Measurements from ENCODE around the gene C1QA.

Gene C1QA

DNA sequence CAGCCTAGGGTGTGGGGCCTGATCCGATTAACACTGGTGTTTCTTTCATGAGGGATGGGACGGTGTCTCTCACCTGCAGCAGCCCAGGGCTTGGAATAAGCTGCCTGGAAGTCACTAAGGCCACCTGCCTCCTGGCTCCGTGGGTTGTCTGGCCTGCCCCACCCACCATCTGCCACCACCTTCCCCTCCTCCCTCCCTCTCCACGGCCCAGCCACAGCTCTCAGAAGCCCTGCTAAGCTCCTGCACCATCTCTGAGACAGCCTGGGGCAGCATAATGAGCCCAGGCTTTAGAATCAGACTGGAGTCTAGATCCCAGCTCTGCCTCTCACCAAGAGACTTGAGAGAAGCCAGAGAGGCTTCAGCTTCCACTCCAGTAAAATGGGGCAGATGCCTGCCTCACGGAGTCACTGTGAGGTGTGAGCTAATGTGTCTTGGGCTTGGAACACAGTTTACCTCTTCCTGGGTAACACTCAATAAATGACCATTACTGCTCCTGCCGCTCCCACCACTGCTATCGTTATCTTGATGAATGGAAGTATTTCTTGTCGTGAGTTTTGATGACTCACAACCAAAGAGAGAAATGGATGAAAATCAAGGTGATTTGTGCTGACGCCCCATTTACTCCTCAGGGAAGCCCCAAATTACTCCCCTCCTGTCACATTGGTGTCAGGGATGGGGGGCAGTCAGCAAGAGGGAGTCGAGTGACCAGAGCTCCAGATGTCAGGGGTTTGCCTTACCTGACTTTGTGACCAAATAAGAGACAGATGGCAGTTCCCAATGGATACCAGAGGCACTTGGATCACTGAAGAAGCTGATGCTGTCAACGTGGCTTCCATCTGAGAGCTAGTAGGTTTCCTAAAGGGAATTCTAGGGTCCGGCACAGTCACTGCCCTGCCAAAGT lies 23.5 kb upstream of the C1QA start:
- DNase-seq (ENCODE audit: low spot score): no peak

DNA sequence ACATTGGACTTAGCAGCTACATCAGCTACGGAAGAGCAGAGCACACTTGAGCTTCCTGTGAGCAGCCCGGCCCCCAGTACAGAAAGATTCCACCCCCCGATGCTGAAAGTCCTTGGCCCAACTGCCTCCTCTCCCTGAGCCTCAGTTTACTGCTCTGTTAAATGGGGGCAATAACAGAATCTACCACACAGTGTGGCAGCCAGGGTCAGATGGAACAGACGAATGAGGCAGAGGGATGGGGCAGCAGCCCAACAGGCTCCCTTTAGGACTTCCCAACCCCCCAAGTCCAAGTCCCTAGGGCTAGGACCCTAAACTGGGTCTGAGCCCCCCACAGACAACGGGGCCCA lies 22.9 kb upstream of the C1QA start:
- DNase-seq (ENCODE audit: low spot score): no peak

DNA sequence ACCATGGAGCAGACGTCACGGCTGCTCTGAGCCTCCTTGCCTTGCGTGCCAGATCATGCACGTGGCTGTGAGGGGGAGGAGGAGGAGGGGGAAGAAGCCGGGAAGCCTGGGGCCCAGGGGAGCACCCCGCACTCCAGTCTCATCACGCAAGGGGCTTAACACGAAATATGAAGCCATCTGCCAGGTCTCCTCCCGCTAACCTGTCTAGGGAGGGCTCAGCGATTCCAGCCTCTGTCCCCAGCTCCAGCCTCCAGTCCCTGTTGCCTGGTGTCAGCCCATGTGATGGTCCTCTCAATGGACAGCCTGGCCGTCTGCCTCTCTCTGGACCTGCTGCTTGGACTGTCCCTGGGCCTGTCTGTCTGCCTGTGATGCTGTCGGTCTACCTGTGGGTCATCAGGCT lies 22.5 kb upstream of the C1QA start:
- DNase-seq (ENCODE audit: low spot score): no peak

DNA sequence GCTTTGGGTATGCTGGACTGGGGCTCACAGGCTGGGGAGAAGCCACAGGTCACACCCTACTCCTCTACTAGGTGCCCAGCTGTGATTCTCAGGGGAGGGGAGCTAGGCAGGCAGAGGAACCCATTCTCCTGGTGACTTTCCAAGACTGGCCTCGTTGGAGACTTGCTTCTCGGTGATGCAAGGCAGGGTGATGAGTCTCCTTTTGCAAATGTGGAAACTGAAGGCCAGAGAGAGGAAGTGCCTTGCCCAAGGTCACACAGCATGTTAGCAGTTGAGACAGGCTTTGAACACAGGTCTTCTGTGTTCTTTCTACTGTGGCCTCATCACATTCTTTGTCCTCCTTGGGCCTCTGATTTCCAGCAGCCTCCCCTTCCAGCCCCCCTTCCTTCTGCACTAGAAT lies 20.5 kb upstream of the C1QA start:
- DNase-seq (ENCODE audit: low spot score): no peak

DNA sequence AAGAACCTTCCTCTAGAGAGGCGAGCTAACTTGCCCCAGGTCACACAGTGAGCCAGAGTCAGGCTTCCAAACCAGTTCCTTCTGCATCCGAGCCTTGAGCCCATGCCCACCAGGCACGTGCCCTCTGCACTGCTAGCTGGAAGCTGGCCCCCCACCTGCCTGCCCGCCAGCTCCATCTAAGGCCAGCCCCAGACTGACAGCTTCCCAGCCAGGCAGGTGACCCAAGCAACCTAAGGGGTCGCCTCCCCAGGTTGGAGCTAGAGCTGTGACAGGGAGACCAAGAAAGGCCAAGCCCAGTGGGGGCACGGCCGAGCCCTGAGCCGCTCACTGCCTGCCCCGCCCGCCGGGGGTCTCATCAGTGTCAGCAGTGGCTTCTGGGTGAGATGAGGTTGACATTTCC lies 19.9 kb upstream of the C1QA start:
- no peak for DNase-seq (ENCODE audit: low spot score)

DNA sequence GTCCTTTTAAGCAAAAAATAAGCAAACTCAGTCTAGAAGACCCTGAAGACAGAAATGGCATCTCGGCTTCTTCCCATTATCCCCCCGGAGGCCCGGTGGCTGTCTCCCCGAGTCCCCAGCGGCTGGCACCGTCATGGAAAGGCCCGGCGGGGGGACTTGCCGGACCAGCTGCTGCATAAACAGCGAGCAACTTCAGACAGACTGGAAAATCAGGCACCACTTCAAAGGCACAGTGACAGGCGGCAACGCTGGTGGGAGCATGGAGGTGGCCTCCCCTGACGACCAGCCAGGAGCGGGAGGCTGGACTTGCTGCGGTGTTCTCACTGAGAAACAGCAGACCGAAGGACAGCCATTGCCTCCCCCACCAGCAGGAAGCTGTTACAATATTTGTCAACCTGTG lies 18.4 kb upstream of the C1QA start:
- DNase-seq (ENCODE audit: low spot score): no peak

DNA sequence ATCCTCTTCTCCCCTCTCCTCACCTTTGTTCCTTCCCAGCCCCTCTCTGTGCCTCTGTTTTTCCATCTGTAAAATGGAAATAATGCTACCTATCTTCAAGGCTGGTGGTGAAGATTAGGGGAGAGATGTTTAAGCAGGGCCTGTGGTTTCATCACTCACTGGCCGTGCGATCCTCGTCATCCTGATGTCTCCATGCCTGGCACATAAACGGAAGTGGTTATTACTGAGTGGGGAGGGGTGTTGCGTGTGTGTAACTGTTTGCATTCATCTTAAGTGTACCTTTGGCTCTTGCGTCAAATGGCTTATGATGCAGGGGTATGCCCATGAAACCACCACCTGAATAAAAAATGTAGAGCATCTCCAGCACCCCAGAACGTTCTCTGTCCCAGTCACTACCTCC lies 17.2 kb upstream of the C1QA start:
- no peak for DNase-seq (ENCODE audit: low spot score)

DNA sequence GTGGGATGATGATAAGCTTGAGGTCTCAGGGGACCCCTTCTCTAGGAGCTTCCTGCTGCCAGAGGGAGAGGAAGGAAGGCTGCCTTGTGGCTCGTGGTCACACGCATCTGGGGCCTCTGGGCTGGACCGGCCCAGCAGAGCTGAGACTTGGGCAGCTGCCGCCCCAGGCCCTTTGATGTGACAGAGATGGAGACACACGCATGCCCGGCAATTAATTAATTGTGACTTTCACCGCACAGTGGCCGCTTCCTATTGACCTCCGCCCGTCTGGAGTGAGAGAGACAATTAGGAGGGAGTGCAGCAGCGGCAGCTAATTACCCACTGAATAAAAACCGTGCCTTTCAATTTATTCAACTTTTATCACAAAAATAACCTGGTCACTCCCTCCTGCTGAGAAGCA lies 16.6 kb upstream of the C1QA start:
- no peak for DNase-seq (ENCODE audit: low spot score)

DNA sequence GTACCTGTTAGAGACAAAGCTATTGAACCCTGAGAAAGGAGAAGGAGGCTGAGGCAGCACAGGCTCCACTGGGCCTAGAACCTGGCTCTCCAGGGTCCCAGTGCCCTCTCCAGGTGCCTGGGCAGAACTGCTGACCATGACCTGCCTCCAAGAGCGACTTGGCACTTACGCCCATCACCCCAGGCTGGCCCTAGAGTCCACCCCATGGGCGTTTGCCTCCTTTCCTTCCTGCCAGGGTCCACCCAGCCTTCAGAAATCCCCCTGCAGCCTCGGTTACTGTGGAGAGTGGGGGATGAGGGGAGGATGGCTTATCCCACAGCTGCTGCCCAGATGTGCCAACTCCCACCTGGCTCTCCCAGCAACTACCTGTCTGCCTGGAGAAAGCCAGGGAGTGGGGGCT lies 14.7 kb upstream of the C1QA start:
- no peak for DNase-seq (ENCODE audit: low spot score)

DNA sequence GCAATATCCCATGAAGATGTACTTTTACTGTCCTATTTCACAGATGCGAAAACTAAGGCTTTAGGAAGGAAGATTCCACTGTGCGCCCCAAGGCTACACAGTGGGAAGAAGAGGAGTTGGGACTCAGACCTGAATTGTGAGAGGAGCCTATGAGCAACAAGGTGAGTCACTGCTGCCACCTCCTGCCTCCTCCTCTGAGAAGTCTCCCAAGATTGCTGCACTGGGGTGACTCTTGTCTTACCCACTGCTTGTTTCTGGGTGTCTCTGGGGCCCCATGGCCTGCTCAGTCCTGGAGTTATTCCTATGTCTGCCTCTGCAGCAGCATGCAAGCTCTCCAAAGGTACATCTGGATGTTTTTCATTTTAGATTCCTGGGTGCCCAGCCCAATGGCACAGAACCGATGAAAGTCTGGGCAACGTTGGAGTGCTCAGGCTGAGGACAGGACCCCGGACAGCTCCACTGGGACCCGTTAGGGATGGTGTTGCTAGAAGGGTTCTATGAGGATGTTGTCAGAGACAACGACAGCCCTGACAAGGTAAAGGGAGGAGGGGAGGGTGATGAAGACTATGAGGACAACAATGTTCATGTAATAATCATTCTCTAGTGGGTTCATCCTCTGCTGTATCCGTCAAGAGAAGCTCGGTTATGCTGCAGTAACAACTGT lies 11.0 kb upstream of the C1QA start:
- DNase-seq (ENCODE audit: low spot score): no peak

DNA sequence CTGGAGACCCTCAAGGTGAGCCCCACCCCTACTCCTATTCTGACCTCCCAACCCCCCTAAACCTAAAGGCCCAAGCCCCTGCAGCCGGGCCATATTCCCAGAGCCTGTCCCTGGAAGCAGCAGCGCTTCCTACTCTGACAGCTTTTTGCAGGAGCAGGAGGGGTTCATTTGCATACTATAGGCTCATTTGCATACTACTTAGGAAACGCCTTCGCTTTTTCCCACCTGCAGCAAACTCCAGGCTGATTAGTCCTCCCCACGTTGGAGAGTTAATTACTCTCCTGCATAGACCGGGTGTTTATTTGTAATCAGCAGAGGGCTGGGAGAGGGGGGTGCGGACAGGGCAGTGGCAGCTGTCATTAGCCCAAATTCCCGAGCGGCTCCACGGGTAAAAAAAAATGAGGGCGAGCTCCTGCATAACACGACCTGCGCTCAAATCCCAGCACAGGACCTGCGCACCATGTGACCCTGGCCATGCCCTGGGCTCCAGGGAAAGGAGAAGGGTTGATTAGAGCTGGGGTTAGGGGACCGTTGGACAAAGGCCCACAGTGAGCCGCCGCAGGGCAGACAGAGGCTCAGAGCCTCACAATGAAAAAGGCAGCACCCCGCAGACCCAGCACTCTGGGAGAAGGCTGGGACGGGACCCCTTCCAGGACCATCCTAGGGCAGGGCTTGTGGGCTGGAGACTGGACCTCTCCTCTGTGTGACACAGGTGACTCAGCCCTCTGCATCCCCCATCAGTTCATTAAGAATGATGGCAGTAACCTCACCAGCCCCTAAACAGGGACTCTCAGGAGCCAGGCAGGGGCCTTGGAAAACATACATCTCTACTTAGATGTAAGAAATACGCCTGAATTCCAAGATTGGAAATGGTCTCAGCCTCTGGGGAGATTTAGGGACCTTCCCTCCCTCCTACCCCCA lies 9.9 kb upstream of the C1QA start:
- no peak for DNase-seq (ENCODE audit: low spot score)

DNA sequence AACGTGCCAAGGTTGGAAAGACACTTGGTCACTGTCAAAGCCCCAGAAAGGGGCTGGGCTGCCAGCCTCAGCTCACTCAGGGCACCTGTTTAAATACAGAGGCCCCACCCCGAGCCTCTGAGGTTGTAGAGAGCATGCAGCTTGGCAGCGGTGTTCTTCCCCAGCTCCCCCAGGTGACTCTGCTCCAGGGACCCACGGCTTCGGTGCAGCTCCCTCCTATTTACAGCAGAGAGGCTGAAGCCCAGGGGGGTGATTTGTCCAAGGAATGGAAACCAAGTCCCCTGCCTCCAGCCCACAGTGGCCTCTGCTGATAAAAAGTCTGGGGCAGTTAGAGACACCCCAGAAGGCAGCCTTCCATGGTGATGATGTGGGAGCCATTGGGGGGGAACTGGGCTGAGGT lies 9.1 kb upstream of the C1QA start:
- no peak for DNase-seq (ENCODE audit: low spot score)

DNA sequence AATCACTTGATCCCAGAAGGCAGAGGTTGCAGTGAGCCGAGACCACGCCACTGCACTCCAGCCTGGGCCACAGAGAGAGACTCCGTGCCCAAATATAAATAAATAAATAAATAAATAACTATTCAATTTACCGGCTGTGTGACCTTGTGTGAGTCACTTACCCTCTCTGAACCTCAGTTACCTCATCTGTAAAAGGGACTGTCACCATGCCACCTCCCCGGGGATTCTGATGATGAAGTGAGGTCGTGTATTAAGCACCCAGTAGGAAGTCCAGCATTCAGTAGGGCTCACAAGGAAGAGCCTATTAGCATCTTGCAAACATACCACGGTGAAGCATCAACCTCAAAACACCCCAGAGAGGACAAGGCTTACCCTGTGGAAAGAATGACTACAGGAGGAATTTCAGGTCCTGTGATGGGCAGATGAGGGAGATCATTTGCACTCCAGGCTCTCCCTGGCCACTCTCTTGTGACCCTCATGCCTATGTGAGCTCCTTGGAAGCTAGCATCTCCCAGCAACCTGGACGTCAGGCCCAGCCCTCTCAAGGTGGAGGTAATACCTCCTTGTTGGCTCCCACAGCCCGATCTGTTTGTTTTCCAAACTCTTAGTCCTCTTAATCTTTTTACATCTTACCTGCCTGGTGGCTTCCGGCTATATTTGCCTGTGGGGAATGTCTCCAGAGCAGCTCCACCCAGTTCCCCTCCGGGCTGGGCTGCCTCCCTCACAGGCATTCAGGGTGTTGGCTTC lies 7.6 kb upstream of the C1QA start:
- no peak for DNase-seq (ENCODE audit: low spot score)

DNA sequence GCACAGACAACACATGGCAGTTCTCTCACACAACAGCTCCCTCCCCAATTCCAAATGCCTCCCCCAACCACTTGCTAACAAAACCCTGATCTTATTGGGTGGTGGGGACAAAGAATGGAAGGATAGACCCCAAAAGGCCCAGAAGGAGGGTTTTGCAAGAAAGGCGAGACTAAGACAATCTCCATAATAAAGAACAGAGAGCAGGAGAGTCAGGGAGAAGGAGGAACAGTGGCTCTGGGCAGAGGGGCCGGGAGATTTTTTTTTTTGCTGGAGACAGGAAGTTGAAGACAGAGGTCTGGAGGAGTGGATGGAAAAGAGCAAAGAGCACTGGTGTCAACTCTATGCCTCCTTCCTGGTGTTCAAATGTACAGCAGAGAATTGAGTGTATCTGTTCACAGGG lies 6.5 kb upstream of the C1QA start:
- no peak for DNase-seq (ENCODE audit: low spot score)

DNA sequence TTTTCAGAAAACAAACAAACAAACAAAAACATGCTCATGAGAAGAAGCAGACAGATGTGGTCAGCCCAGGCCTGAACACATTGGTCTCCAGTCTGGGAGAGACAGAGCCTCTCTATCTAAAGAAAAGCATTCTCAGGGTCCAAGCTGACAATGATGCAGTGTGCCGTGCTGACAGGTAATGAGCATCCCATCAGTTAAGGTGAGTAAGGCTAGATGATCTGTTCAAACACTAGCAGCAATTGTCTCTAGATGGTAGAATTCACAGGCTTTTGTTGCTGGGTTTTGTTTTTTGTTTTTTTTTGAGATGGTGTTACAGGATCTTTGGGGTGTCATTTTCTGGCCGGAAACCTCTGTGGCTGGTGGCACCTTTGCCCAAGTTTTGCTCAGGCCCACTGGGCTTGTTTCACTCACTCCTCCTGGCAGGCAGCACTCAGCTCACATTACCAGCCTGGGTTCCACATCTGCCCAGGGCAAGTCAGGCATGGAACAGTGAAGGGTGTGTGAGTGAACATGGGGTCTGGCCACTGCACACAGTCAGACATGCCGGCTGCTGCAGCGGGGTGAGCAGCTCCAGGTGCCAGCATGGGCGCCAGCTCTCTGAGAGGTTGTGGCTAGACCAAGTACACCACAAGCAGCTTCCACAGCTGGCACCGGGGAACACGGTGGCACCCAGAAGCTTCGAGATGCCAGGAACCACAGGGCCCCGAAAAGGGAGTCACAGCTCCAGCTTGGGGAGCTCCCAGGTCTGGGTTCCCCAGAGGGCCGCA lies 2.5 kb upstream of the C1QA start:
- DNase-seq (ENCODE audit: low spot score): no peak

DNA sequence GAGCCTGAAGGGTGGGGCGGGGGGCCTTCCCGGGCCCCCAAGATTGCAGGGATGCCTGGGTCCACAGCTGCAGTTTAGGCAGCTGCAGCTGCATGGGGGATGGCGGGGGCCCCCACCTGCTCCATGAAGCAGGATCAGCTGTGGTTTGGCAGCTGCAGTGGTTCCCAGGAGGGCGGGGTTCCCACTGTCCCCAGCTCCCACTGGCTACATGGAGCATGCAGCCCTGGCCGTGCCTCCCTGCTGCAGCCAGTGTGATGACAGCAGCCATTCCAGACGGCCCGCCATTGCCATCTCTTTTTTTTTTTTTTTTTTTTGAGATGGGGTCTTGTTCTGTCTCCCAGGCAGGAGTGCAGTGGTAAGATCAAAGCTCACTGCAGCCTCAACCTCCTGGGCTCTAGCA lies 992 bp upstream of the C1QA start:
- no peak for DNase-seq (ENCODE audit: low spot score)

DNA sequence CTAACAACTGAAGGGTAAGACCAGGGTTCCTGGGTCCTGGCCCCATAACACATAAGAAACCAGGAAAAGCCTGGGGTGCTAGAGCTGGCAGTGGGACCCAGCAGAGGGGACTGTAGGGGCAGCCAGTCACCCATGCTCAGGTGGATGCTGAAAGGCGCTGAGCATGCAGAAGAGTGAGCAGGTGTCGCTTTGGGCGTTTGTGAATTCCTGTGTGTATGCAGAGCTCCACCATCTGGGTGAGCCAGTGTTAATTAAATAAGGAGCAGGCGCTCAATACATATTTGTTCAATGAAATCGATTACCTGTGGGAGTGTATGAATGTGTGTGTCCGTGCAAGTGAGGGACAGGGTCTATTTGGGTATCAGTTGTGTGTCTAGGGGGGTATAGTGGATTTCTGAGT lies 499 bp downstream of the C1QA start:
- DNase-seq (ENCODE audit: low spot score): no peak

DNA sequence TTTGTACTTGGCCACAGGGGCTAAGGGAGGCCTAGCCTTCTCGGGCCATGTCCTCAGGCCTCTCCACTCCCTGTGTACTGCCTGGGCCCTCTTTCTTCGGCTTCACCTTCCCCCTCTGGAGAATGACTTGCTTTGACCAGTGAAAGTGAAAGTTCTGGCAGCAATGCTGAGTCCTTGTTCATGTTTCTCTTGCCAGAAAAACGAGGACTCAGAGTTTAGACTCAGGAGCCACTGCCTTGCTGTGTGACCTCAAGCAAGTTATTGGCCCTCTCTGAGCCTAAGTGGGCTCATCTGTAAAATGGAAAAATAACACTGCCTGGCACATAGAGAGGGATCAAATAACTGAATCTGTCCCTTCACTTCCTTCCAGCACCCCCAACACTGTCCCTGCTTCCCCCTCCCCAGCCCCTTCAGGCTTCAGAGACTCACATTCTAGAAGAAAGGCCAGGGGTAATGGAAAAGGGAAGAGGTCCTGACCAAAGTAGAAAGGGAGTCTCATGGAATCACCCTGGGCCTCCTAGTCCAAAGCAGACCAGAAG lies 1.5 kb downstream of the C1QA start:
- DNase-seq (ENCODE audit: low spot score): no peak

DNA sequence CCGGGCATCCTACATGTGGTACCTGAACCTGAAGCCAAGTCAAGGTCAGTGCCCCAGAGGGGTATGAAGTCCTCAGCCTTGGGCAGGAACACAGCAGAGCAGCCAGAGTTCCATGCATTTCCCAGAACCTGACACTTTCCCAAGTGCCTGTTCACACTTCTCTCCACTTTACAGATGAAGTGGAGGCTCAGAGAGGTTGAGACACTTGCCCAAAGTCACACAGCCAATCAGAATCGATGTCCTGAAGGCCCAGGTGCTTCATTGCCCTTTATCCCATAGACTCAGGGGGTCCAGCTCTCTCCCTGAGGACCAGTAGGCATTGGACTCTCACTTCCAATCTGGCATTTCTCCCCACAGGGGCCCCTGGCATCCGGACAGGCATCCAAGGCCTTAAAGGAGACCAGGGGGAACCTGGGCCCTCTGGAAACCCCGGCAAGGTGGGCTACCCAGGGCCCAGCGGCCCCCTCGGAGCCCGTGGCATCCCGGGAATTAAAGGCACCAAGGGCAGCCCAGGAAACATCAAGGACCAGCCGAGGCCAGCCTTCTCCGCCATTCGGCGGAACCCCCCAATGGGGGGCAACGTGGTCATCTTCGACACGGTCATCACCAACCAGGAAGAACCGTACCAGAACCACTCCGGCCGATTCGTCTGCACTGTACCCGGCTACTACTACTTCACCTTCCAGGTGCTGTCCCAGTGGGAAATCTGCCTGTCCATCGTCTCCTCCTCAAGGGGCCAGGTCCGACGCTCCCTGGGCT lies 2.2 kb downstream of the C1QA start:
- DNase-seq (ENCODE audit: low spot score): no peak

DNA sequence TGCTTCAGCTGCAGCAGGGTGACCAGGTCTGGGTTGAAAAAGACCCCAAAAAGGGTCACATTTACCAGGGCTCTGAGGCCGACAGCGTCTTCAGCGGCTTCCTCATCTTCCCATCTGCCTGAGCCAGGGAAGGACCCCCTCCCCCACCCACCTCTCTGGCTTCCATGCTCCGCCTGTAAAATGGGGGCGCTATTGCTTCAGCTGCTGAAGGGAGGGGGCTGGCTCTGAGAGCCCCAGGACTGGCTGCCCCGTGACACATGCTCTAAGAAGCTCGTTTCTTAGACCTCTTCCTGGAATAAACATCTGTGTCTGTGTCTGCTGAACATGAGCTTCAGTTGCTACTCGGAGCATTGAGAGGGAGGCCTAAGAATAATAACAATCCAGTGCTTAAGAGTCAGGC lies 2.9 kb downstream of the C1QA start:
- no peak for DNase-seq (ENCODE audit: low spot score)
